Fibroblast of lung (primary cell): Measurements from ENCODE around the gene STPG3. TPM values are rescaled to one million over a fixed set of nuclear protein-coding genes. Genes with fewer than 3 reads are reported as not detected.
A peak's percentile ranks its signal among the peaks of the same experiment; 100 is the strongest.

ENCODE experiments used
- DNase-seq, 2 donors: peaks; one replicate each; pipeline versions ENCODE4 v3.0.0 to v3.0.0-alpha.2; 2010; ENCODE audit warnings: low read depth in 2 of 2
- H2AFZ ChIP-seq: 2 replicates; pipeline ENCODE4 v1.5.1; 2012; ENCODE audit warnings: low read length, control low read depth, inconsistent platforms
- H3K27ac ChIP-seq: 2 replicates; pipeline ENCODE4 v1.5.1; 2011; ENCODE audit warnings: low read length, control low read depth; ENCODE audit not compliant: insufficient read depth
- H3K27me3 ChIP-seq: 2 replicates; pipeline ENCODE4 v1.5.1; 2011; ENCODE audit warnings: mild to moderate bottlenecking, low read length; ENCODE audit not compliant: control insufficient read depth, insufficient read depth
- H3K36me3 ChIP-seq: 2 replicates; pipeline ENCODE4 v1.5.1; 2011; ENCODE audit warnings: low read length; ENCODE audit not compliant: control insufficient read depth, insufficient read depth
- H3K4me1 ChIP-seq: 2 replicates; pipeline ENCODE4 v1.5.1; 2011; ENCODE audit warnings: low read length; ENCODE audit not compliant: control insufficient read depth, insufficient read depth; ENCODE audit errors: extremely low read depth
- H3K4me2 ChIP-seq: 2 replicates; pipeline ENCODE4 v1.5.1; 2011; ENCODE audit warnings: low read length, control low read depth; ENCODE audit not compliant: insufficient read depth; ENCODE audit errors: extremely low read depth
- H3K4me3 ChIP-seq, 4 experiments: fragments of 200-600 bp in 1 of 4; sonication (generic) in 1 of 4; replicated peaks in 1 of 4; 2 replicates each; pipeline ENCODE4 v1.5.1; 2011 to 2016; ENCODE audit warnings: low read length in 4 of 4, low read depth in 3 of 4, mild to moderate bottlenecking in 3 of 4, control low read depth in 2 of 4, inconsistent platforms in 1 of 4, mixed read lengths in 1 of 4; ENCODE audit not compliant: insufficient read depth in 1 of 4; ENCODE audit errors: control extremely low read depth in 1 of 4
- H3K79me2 ChIP-seq: 2 replicates; pipeline ENCODE4 v1.5.1; 2012; ENCODE audit warnings: mild to moderate bottlenecking, low read length, inconsistent platforms; ENCODE audit not compliant: control insufficient read depth, insufficient read depth
- H3K9ac ChIP-seq: 2 replicates; pipeline ENCODE4 v1.5.1; 2011; ENCODE audit warnings: mild to moderate bottlenecking, low read length, control low read depth; ENCODE audit not compliant: insufficient read depth
- H3K9me3 ChIP-seq: 2 replicates; pipeline ENCODE4 v1.5.1; 2012; ENCODE audit warnings: low read depth, low read length; ENCODE audit not compliant: control insufficient read depth, insufficient read depth
- H4K20me1 ChIP-seq: 2 replicates; pipeline ENCODE4 v1.5.1; 2011; ENCODE audit warnings: low read length; ENCODE audit not compliant: control insufficient read depth, insufficient read depth; ENCODE audit errors: extremely low read depth
- CTCF ChIP-seq, 2 donors: IDR thresholded peaks in 1 of 2; conservative IDR thresholded peaks in 1 of 2; 1 replicate in 1 of 2; 2 replicates in 1 of 2; pipeline ENCODE4 v1.5.1; 2011 to 2012; ENCODE audit warnings: low read length in 2 of 2, control low read depth in 1 of 2, inconsistent platforms in 1 of 2, low read depth in 1 of 2, mild to moderate bottlenecking in 1 of 2
- EZH2 ChIP-seq: IDR thresholded peaks from 2 replicates; pipeline ENCODE4 v1.5.1; 2012; ENCODE audit warnings: low read length, control low read depth, mild to moderate bottlenecking; ENCODE audit errors: missing control alignments
- polyA plus RNA-seq, 2 donors: library from polyadenylated mRNA; depleted of rRNA in 1 of 2; stranded (reverse) in 1 of 2; unstranded in 1 of 2; fragments of >200 nt; gene quantifications; 2 replicates each; pipeline ENCODE4 v1.2.1, GENCODE V29; 2011 to 2012; ENCODE audit warnings: missing spikeins in 1 of 2
- total RNA-seq: library from RNA; depleted of rRNA; stranded (reverse); fragments of >200 nt; gene quantifications from 2 replicates; pipeline ENCODE4 v1.2.1, GENCODE V29; 2014

The STPG3 gene
- total and polyA plus RNA-seq, 2 donors (not counting 1 experiment from before 2014, with no cell fraction given), result not detected

- peaks cover 10% of the 10 kb centered on the region for H3K4me1 ChIP-seq
- no peaks in the 10 kb centered on the region for H3K9me3 ChIP-seq
- no peak for DNase-seq
- H3K27me3 ChIP-seq, result no peaks in the 10 kb centered on the region
- no peak overlapping the region for H3K9ac ChIP-seq
- H3K79me2 ChIP-seq, result peaks cover 19% of the 10 kb centered on the region
- H2AFZ ChIP-seq, result no peak overlapping the region
- no peak overlapping the region for H3K27ac ChIP-seq
- H3K4me2 ChIP-seq, result no peak overlapping the region
- H3K4me3 ChIP-seq, result no peak overlapping the region
- H3K36me3 ChIP-seq, result peaks cover 34% of the 10 kb centered on the region
- no peak for TF ChIP-seq CTCF (conservative IDR thresholded peaks at IDR 0.05 in 1 of 2, IDR thresholded peaks at IDR 0.05 in 1 of 2; ENCODE audit: low read depth in 1 of 2, low read length in 2 of 2)
- no peak for TF ChIP-seq EZH2
- no peaks in the 10 kb centered on the region for H4K20me1 ChIP-seq
These were observed 24.1 kb downstream of the STPG3 start for GRCh38 chr9:137275203-137275587.

GRCh38 chr9:137275588-137276472 is 24.7 kb downstream of the STPG3 start:
- no peak overlapping the region for H3K9ac ChIP-seq
- H3K79me2 ChIP-seq, result peaks cover 24% of the 10 kb centered on the region
- no peak overlapping the region for H3K4me2 ChIP-seq
- no peak overlapping the region for H3K4me3 ChIP-seq
- no peaks in the 10 kb centered on the region for H3K9me3 ChIP-seq
- no peak for TF ChIP-seq EZH2
- no peak for TF ChIP-seq CTCF (conservative IDR thresholded peaks at IDR 0.05 in 1 of 2, IDR thresholded peaks at IDR 0.05 in 1 of 2; ENCODE audit: low read depth in 1 of 2, low read length in 2 of 2)
- no peak overlapping the region for H2AFZ ChIP-seq
- H4K20me1 ChIP-seq, result no peaks in the 10 kb centered on the region
- H3K4me1 ChIP-seq, result peaks cover 10% of the 10 kb centered on the region
- no peaks in the 10 kb centered on the region for H3K27me3 ChIP-seq
- H3K27ac ChIP-seq, result no peak overlapping the region
- peaks cover 34% of the 10 kb centered on the region for H3K36me3 ChIP-seq
- no peak for DNase-seq

GRCh38 chr9:137276473-137277328 is 25.6 kb downstream of the STPG3 start:
- Histone ChIP-seq H3K4me3 (peak overlapping the region; percentile 67 to 86 (median 73)), H3K36me3 (peaks cover 28% of the 10 kb centered on the region), H3K9ac (peak overlapping the region; percentile 29), H3K27me3 (no peaks in the 10 kb centered on the region), H3K27ac (peak overlapping the region; percentile 82), H2AFZ (no peak overlapping the region), H3K4me2 (peak overlapping the region; percentile 81), H3K79me2 (peaks cover 24% of the 10 kb centered on the region), H4K20me1 (no peaks in the 10 kb centered on the region), H3K9me3 (no peaks in the 10 kb centered on the region), H3K4me1 (peaks cover 10% of the 10 kb centered on the region)
- TF ChIP-seq CTCF (conservative IDR thresholded peaks at IDR 0.05 in 1 of 2, IDR thresholded peaks at IDR 0.05 in 1 of 2; ENCODE audit: low read depth in 1 of 2, low read length in 2 of 2) (no peak), EZH2 (no peak)
- DNase-seq, result peak; percentile 45 to 77
